AG09319 (cell line): ENCODE data around the gene CALM1.

ENCODE experiments used
- DNase-seq: peaks from one replicate; pipeline ENCODE4 v3.0.0-alpha.2; 2010; ENCODE audit warnings: low read depth; ENCODE audit errors: extremely low read depth
- CTCF ChIP-seq: IDR thresholded peaks from 2 replicates; pipeline ENCODE4 v1.5.1; 2011; ENCODE audit warnings: low read depth, mild to moderate bottlenecking, inconsistent platforms, low read length, moderate library complexity

CALM1 gene

GRCh38 chr14:90424075-90424474 lies 27.2 kb downstream of the CALM1 start:
- DNase-seq: no peak
- no peak for TF ChIP-seq CTCF

- DNase-seq: no peak
- no peak for TF ChIP-seq CTCF
These were observed 28.0 kb downstream of the CALM1 start for GRCh38 chr14:90424686-90425372.

GRCh38 chr14:90425373-90425879 lies 28.6 kb downstream of the CALM1 start:
- TF ChIP-seq CTCF: no peak
- DNase-seq: no peak

- DNase-seq: no peak
- TF ChIP-seq CTCF: no peak
These were observed 29.3 kb downstream of the CALM1 start for GRCh38 chr14:90426031-90426540.

GRCh38 chr14:90426663-90427062 lies 29.8 kb downstream of the CALM1 start:
- DNase-seq: no peak
- TF ChIP-seq CTCF: no peak

- no peak for TF ChIP-seq CTCF
- no peak for DNase-seq
These were observed 31.1 kb downstream of the CALM1 start for GRCh38 chr14:90427848-90428426.

GRCh38 chr14:90428676-90429075 lies 31.8 kb downstream of the CALM1 start:
- DNase-seq: no peak
- TF ChIP-seq CTCF: no peak
